Karpas-422 (cell line): ENCODE measurements around the gene SIGLEC6. TPM values are rescaled to one million over a fixed set of nuclear protein-coding genes. Genes with fewer than 3 reads are reported as not detected.

Experiments
- DNase-seq: peaks from one replicate; pipeline ENCODE4 v3.0.0-alpha.2; 2015
- H2AFZ ChIP-seq: fragments of 200-600 bp; sonication (generic); 2 replicates; pipeline ENCODE4 v1.6.1; 2014; ENCODE audit warnings: antibody characterized with exemption, low read length, mixed read lengths
- H3K27ac ChIP-seq: fragments of 200-600 bp; sonication (generic); 2 replicates; pipeline ENCODE4 v1.5.1; 2014; ENCODE audit warnings: mild to moderate bottlenecking, low read length, moderate library complexity
- H3K27me3 ChIP-seq: fragments of 200-600 bp; sonication (generic); 2 replicates; pipeline ENCODE4 v1.6.1; 2014; ENCODE audit warnings: low read length, mixed read lengths
- H3K36me3 ChIP-seq: fragments of 200-600 bp; sonication (generic); 2 replicates; pipeline ENCODE4 v1.6.1; 2014; ENCODE audit warnings: low read length, mixed read lengths; ENCODE audit not compliant: insufficient read depth
- H3K4me1 ChIP-seq: fragments of 200-600 bp; sonication (generic); 2 replicates; pipeline ENCODE4 v1.6.1; 2014; ENCODE audit warnings: mild to moderate bottlenecking, low read length, mixed read lengths
- H3K4me2 ChIP-seq: fragments of 200-600 bp; sonication (generic); 2 replicates; pipeline ENCODE4 v1.6.1; 2014; ENCODE audit warnings: low read length, low read depth, mild to moderate bottlenecking; ENCODE audit not compliant: poor library complexity, severe bottlenecking
- H3K4me3 ChIP-seq: fragments of 200-600 bp; sonication (generic); 2 replicates; pipeline ENCODE4 v1.5.1; 2014; ENCODE audit warnings: mild to moderate bottlenecking, antibody characterized with exemption, low read length, mixed read lengths
- H3K79me2 ChIP-seq: fragments of 200-600 bp; sonication (generic); 2 replicates; pipeline ENCODE4 v1.6.1; 2014; ENCODE audit warnings: mild to moderate bottlenecking, low read length, mixed read lengths
- H3K9ac ChIP-seq: fragments of 200-600 bp; sonication (generic); 2 replicates; pipeline ENCODE4 v1.6.0; 2014; ENCODE audit warnings: low read length
- H3K9me2 ChIP-seq: fragments of 200-600 bp; sonication (generic), shearing (Covaris generic); replicated peaks from 2 replicates; pipeline ENCODE4 v1.6.0; 2014; ENCODE audit warnings: mild to moderate bottlenecking, low read length, moderate library complexity; ENCODE audit not compliant: insufficient read depth
- H3K9me3 ChIP-seq: fragments of 300-700, 200-600 bp; sonication (generic); 2 replicates; pipeline ENCODE4 v1.6.1; 2014; ENCODE audit warnings: low read length, mixed read lengths
- H4K20me1 ChIP-seq: fragments of 200-600 bp; sonication (generic); 2 replicates; pipeline ENCODE4 v1.6.1; 2014; ENCODE audit warnings: mild to moderate bottlenecking, antibody characterized with exemption, low read length, low read depth; ENCODE audit not compliant: insufficient read depth
- total RNA-seq: library from RNA; depleted of rRNA; stranded (reverse); fragments of >200 nt; shearing (Covaris generic); gene quantifications from 2 replicates; pipeline ENCODE4 v1.2.3, GENCODE V29; 2014; ENCODE audit warnings: low replicate concordance

Gene SIGLEC6
- total RNA-seq, 1 experiment from 2014 or later: not detected

- H2AFZ ChIP-seq: no peak overlapping the region
- no peak overlapping the region for H3K4me3 ChIP-seq
- no peak for DNase-seq
- H3K9me3 ChIP-seq: no peaks in the 10 kb centered on the region
- no peak overlapping the region for H3K27ac ChIP-seq
- H4K20me1 ChIP-seq: no peaks in the 10 kb centered on the region
- H3K4me1 ChIP-seq: peaks cover 7% of the 10 kb centered on the region
- no peak overlapping the region for H3K4me2 ChIP-seq
- no peaks in the 10 kb centered on the region for H3K9me2 ChIP-seq
- no peaks in the 10 kb centered on the region for H3K27me3 ChIP-seq
- H3K79me2 ChIP-seq: no peaks in the 10 kb centered on the region
- no peak overlapping the region for H3K9ac ChIP-seq
- H3K36me3 ChIP-seq: no peaks in the 10 kb centered on the region
Observed at GRCh38 chr19:51509823-51510660, 21.4 kb downstream of the SIGLEC6 start.

GRCh38 chr19:51508059-51508733, 23.3 kb downstream of the SIGLEC6 start:
- Histone ChIP-seq H2AFZ (no peak overlapping the region), H3K4me3 (no peak overlapping the region), H3K27me3 (no peaks in the 10 kb centered on the region), H3K9ac (no peak overlapping the region), H3K4me2 (no peak overlapping the region), H3K9me3 (no peaks in the 10 kb centered on the region), H3K27ac (no peak overlapping the region), H3K9me2 (no peaks in the 10 kb centered on the region), H3K4me1 (peaks cover 7% of the 10 kb centered on the region), H4K20me1 (no peaks in the 10 kb centered on the region), H3K36me3 (no peaks in the 10 kb centered on the region), H3K79me2 (no peaks in the 10 kb centered on the region)
- no peak for DNase-seq

- H2AFZ ChIP-seq: no peak overlapping the region
- H3K9ac ChIP-seq: no peak overlapping the region
- no peaks in the 10 kb centered on the region for H3K27me3 ChIP-seq
- H3K27ac ChIP-seq: no peak overlapping the region
- no peaks in the 10 kb centered on the region for H4K20me1 ChIP-seq
- H3K4me3 ChIP-seq: no peak overlapping the region
- no peak for DNase-seq
- no peaks in the 10 kb centered on the region for H3K79me2 ChIP-seq
- no peak overlapping the region for H3K4me2 ChIP-seq
- H3K4me1 ChIP-seq: peaks cover 7% of the 10 kb centered on the region
- H3K9me3 ChIP-seq: no peaks in the 10 kb centered on the region
- H3K36me3 ChIP-seq: no peaks in the 10 kb centered on the region
- H3K9me2 ChIP-seq: no peaks in the 10 kb centered on the region
Observed at GRCh38 chr19:51507640-51508058, 23.8 kb downstream of the SIGLEC6 start.

GRCh38 chr19:51507192-51507591, 24.3 kb downstream of the SIGLEC6 start:
- H2AFZ ChIP-seq: no peak overlapping the region
- H3K9me2 ChIP-seq: no peaks in the 10 kb centered on the region
- no peaks in the 10 kb centered on the region for H3K27me3 ChIP-seq
- H4K20me1 ChIP-seq: no peaks in the 10 kb centered on the region
- no peak for DNase-seq
- H3K36me3 ChIP-seq: no peaks in the 10 kb centered on the region
- H3K9me3 ChIP-seq: no peaks in the 10 kb centered on the region
- H3K4me1 ChIP-seq: peaks cover 7% of the 10 kb centered on the region
- no peak overlapping the region for H3K4me3 ChIP-seq
- H3K79me2 ChIP-seq: no peaks in the 10 kb centered on the region
- no peak overlapping the region for H3K27ac ChIP-seq
- H3K4me2 ChIP-seq: no peak overlapping the region
- H3K9ac ChIP-seq: no peak overlapping the region

- Histone ChIP-seq H3K4me3 (no peak overlapping the region), H4K20me1 (no peaks in the 10 kb centered on the region), H3K9me2 (no peaks in the 10 kb centered on the region), H3K9ac (no peak overlapping the region), H3K9me3 (no peaks in the 10 kb centered on the region), H3K27ac (no peak overlapping the region), H3K27me3 (no peaks in the 10 kb centered on the region), H3K36me3 (no peaks in the 10 kb centered on the region), H3K4me1 (peaks cover 7% of the 10 kb centered on the region), H3K4me2 (no peak overlapping the region), H2AFZ (no peak overlapping the region), H3K79me2 (no peaks in the 10 kb centered on the region)
- no peak for DNase-seq
Observed at GRCh38 chr19:51505904-51506303, 25.6 kb downstream of the SIGLEC6 start.

GRCh38 chr19:51503896-51504295, 27.6 kb downstream of the SIGLEC6 start:
- no peak overlapping the region for H3K4me2 ChIP-seq
- no peak overlapping the region for H3K9ac ChIP-seq

GRCh38 chr19:51503286-51503817, 28.1 kb downstream of the SIGLEC6 start:
- Histone ChIP-seq H3K9me2 (no peaks in the 10 kb centered on the region), H3K4me1 (no peaks in the 10 kb centered on the region), H3K4me3 (no peak overlapping the region), H4K20me1 (no peaks in the 10 kb centered on the region), H2AFZ (no peak overlapping the region), H3K27ac (no peak overlapping the region), H3K4me2 (no peak overlapping the region), H3K9ac (no peak overlapping the region), H3K79me2 (no peaks in the 10 kb centered on the region), H3K9me3 (no peaks in the 10 kb centered on the region), H3K27me3 (no peaks in the 10 kb centered on the region; the same call in 1 of the 2 replicates), H3K36me3 (no peaks in the 10 kb centered on the region)
- DNase-seq: no peak

More at GRCh38 chr19:51503896-51504295, 27.6 kb downstream of the SIGLEC6 start:
- Histone ChIP-seq H3K9me3 (no peaks in the 10 kb centered on the region), H3K27me3 (no peaks in the 10 kb centered on the region; the same call in 1 of the 2 replicates), H3K27ac (no peak overlapping the region), H3K9me2 (no peaks in the 10 kb centered on the region), H3K4me3 (no peak overlapping the region), H3K79me2 (no peaks in the 10 kb centered on the region), H4K20me1 (no peaks in the 10 kb centered on the region), H3K36me3 (no peaks in the 10 kb centered on the region), H3K4me1 (no peaks in the 10 kb centered on the region), H2AFZ (no peak overlapping the region)
- no peak for DNase-seq

- Histone ChIP-seq H3K36me3 (no peaks in the 10 kb centered on the region), H3K4me1 (no peaks in the 10 kb centered on the region), H3K9me2 (no peaks in the 10 kb centered on the region), H3K79me2 (no peaks in the 10 kb centered on the region), H3K9me3 (no peaks in the 10 kb centered on the region), H3K4me2 (no peak within 1 kb of the TSS), H3K27me3 (no peaks in the 10 kb centered on the region; the same call in 1 of the 2 replicates), H3K9ac (no peak within 1 kb of the TSS), H3K4me3 (no peak within 1 kb of the TSS), H3K27ac (no peak within 1 kb of the TSS), H4K20me1 (no peaks in the 10 kb centered on the region), H2AFZ (no peak within 1 kb of the TSS)
- DNase-seq: no peak
Observed at GRCh38 chr19:51501594-51502263, 29.7 kb downstream of the SIGLEC6 start, which contains the start of gene SIGLEC12. TSS of gene SIGLEC12 (minus strand) at chr19:51501800. CDS start at chr19:51501733, 67 bp downstream.
